Upper lobe of left lung (tissue), 4 donors: ENCODE results near the gene BANP.

Experiments used
- EP300 ChIP-seq, 4 donors: sonication (generic); formaldehyde crosslinking; IDR thresholded peaks; one replicate each; pipeline ENCODE4 v1.5.1; 2017; ENCODE audit warnings: antibody characterized with exemption in 4 of 4, control low read depth in 2 of 4
- POLR2A ChIP-seq, 4 donors: fragments of 450-650 bp; IDR thresholded peaks; one replicate each; pipeline ENCODE4 v1.5.1; 2016 to 2017; ENCODE audit warnings: antibody characterized with exemption in 4 of 4, mild to moderate bottlenecking in 2 of 4
- POLR2AphosphoS5 ChIP-seq, 2 donors: sonication (generic); formaldehyde crosslinking; IDR thresholded peaks; one replicate each; pipeline ENCODE4 v1.5.1; 2017; ENCODE audit warnings: antibody characterized with exemption in 2 of 2
- TF ChIP-seq, protein P1 (sequence below), 6 experiments: fragments of 450-650 bp in 4 of 6; fragments of 200-600 bp in 2 of 6; sonication (generic) in 2 of 6; IDR thresholded peaks; one replicate each; pipeline ENCODE4 v1.5.1; 2016 to 2019; ENCODE audit warnings: antibody characterized with exemption in 6 of 6

DNA sequence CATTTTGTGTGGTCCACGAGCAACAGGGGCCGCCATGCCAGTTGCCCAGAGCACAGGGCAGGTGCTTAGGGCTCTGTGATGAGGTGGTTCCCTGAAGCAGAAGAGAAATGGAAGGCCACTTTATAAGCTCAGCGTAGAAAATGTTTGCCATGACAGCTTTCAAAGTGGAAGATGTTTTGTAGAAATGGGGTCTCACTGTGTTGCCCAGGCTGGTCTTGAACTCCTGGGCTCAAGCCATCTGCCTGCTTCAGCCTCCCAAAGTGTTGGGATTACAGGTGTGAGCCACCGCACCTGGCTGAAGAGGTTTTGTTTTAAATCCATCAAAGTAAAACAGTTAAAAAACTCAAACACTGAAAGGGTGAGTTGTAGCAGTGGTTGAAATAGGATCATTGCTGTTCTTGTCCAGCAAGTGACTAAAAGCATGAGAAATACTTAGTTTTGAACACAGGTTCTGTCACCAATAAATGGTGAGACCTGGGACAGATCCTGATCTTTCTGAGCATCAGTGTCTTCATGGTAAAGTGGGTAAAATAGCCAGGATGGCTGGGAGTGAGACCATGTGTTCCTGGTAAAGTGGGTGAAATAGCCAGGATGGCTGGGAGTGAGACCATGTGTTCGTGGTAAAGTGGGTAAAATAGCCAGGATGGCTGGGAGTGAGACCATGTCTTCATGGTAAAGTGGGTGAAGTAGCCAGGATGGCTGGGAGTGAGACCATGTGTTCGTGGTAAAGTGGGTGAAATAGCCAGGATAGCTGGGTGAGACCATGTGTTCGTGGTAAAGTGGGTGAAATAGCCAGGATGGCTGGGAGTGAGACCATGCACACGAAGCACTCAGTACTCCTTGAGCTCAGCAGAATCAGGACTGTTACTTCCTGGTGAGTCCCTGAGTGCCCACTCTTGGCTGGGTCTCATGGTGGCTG, 46.0 kb downstream of the BANP start:
- TF ChIP-seq, protein P1, sequence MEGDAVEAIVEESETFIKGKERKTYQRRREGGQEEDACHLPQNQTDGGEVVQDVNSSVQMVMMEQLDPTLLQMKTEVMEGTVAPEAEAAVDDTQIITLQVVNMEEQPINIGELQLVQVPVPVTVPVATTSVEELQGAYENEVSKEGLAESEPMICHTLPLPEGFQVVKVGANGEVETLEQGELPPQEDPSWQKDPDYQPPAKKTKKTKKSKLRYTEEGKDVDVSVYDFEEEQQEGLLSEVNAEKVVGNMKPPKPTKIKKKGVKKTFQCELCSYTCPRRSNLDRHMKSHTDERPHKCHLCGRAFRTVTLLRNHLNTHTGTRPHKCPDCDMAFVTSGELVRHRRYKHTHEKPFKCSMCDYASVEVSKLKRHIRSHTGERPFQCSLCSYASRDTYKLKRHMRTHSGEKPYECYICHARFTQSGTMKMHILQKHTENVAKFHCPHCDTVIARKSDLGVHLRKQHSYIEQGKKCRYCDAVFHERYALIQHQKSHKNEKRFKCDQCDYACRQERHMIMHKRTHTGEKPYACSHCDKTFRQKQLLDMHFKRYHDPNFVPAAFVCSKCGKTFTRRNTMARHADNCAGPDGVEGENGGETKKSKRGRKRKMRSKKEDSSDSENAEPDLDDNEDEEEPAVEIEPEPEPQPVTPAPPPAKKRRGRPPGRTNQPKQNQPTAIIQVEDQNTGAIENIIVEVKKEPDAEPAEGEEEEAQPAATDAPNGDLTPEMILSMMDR (IDR thresholded peaks at IDR 0.05): no peak
- TF ChIP-seq POLR2A (IDR thresholded peaks at IDR 0.05) (no peak), POLR2AphosphoS5 (IDR thresholded peaks at IDR 0.05) (no peak), EP300 (IDR thresholded peaks at IDR 0.05) (no peak)
